Upper lobe of right lung (tissue), 1 donor: ENCODE data around the gene OR2L2. TPM values are rescaled to one million over a fixed set of nuclear protein-coding genes. Genes with fewer than 3 reads are reported as not detected.

Experiments used
- ATAC-seq: fragments of 200-7000 bp; cut with Tn5 transposase; one replicate; pipeline ENCODE4 v1.9.1; 2020; ENCODE audit warnings: mild to moderate bottlenecking, moderate library complexity
- DNase-seq: peaks from one replicate; pipeline ENCODE4 v3.0.0-alpha.2; 2020
- H3K27ac ChIP-seq: fragments of 200-600 bp; one replicate; pipeline ENCODE4 v1.8.0; 2022
- H3K27me3 ChIP-seq: fragments of 200-600 bp; one replicate; pipeline ENCODE4 v1.8.0; 2022; ENCODE audit warnings: mild to moderate bottlenecking
- H3K36me3 ChIP-seq: fragments of 200-600 bp; one replicate; pipeline ENCODE4 v1.8.0; 2022
- H3K4me1 ChIP-seq: fragments of 200-600 bp; one replicate; pipeline ENCODE4 v1.8.0; 2022
- H3K4me3 ChIP-seq: fragments of 200-600 bp; one replicate; pipeline ENCODE4 v1.8.0; 2022; ENCODE audit warnings: mild to moderate bottlenecking
- H3K9me3 ChIP-seq: fragments of 200-600 bp; one replicate; pipeline ENCODE4 v1.8.0; 2022
- intact Hi-C: fragments of 100-400 bp; cut with DNase I; formaldehyde crosslinking; loops from one replicate; pipeline ENCODE4 v1.11.0; 2022
- total RNA-seq: library from RNA; stranded (reverse); fragmentation: NEBNext Ultra II Directional; extraction: Animal tissue kit (Norgen Biotek cat#: 25700); gene quantifications from one replicate; pipeline ENCODE4 v1.2.1, GENCODE V29; 2021
- TF ChIP-seq, protein P1 (sequence below): fragments of 200-600 bp; IDR thresholded peaks from one replicate; pipeline ENCODE4 v1.8.0; 2022; ENCODE audit warnings: antibody characterized with exemption
- donor health status: DM: no; HTN: yes; CAD: no; lungs with severe emphysema.

Gene OR2L2
- total RNA-seq, 1 donor from 2014 or later = 0.14 TPM

DNA sequence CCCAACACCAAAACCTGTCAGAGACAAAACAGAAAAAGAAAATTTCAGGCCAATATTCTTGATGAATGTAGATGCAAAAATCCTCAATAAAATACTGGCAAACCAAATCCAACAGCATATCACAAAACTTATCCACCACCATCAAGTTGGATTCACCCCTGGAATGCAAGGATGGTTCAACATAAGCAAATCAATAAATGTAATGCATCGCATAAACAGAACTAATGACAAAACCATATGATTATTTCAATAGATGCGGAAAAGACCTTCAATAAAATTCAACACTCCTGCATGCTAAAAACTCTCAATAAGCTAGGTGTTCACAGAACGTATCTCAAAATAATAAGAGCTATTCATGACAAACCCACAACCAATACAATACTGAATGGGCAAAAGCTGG lies 20.2 kb upstream of the OR2L2 start:
- Histone ChIP-seq H3K4me1 (no peaks in the 10 kb centered on the region), H3K9me3 (peaks cover 11% of the 10 kb centered on the region), H3K36me3 (no peaks in the 10 kb centered on the region), H3K27me3 (no peaks in the 10 kb centered on the region), H3K4me3 (no peak overlapping the region), H3K27ac (no peak overlapping the region)
- TF ChIP-seq, protein P1, sequence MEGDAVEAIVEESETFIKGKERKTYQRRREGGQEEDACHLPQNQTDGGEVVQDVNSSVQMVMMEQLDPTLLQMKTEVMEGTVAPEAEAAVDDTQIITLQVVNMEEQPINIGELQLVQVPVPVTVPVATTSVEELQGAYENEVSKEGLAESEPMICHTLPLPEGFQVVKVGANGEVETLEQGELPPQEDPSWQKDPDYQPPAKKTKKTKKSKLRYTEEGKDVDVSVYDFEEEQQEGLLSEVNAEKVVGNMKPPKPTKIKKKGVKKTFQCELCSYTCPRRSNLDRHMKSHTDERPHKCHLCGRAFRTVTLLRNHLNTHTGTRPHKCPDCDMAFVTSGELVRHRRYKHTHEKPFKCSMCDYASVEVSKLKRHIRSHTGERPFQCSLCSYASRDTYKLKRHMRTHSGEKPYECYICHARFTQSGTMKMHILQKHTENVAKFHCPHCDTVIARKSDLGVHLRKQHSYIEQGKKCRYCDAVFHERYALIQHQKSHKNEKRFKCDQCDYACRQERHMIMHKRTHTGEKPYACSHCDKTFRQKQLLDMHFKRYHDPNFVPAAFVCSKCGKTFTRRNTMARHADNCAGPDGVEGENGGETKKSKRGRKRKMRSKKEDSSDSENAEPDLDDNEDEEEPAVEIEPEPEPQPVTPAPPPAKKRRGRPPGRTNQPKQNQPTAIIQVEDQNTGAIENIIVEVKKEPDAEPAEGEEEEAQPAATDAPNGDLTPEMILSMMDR = no peak
- ATAC-seq (no peak), DNase-seq (no peak)
- intact Hi-C loops = no loop called here

DNA sequence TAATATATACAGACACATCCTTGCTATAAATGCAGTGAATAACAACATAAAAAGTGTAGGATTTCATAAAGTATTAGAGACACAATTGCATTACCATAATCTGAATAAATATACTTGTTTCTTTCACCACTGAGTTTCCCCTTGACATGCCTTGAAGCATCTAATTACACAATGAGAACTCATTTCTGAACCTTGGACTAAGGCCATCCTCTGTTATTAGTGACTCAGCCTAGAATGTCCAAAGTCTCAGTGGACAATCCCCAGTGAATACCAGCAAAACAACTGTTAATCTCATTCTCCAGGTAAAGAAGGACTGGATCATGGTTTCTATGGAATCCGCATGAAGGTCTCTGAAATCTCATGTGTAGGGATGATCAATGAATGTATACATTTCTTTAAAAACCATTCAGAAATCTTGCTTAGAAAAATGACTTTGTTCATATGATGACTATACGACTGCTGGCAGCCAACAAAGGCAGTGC lies 16.6 kb upstream of the OR2L2 start, which contains the start of gene OR2L5:
Gene OR2L5 (plus strand): TSS at position 432 of the 482 bp plus-strand sequence. CDS start 8,288 bp downstream, outside the sequence.
- Histone ChIP-seq H3K27ac (no peak within 1 kb of the TSS), H3K36me3 (no peaks in the 10 kb centered on the region), H3K9me3 (peaks cover 11% of the 10 kb centered on the region), H3K4me3 (no peak within 1 kb of the TSS), H3K4me1 (no peaks in the 10 kb centered on the region), H3K27me3 (no peaks in the 10 kb centered on the region)
- DNase-seq (no peak), ATAC-seq (no peak)
- intact Hi-C loops = no loop called here
- TF ChIP-seq, protein P1 = no peak

DNA sequence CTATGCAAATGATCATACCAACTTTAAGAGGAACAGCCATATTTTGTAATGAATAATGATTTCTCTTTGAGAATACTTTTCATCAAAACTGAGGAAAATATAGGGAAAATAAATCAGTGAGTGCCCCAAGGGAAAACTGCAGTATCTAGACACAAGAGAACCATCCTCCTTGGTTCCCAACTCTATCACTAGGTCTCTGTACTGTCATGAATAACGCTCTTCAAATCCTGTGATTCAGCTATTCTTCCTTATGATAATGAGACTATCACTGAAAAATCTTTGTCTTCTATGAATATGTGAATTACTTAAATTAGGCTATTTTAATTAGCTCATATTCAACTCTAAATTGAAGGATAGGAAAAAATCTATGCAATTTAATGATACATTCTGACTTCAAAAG lies 14.1 kb upstream of the OR2L2 start:
- Histone ChIP-seq H3K27me3 (no peaks in the 10 kb centered on the region), H3K36me3 (no peaks in the 10 kb centered on the region), H3K27ac (no peak overlapping the region), H3K9me3 (peaks cover 4% of the 10 kb centered on the region), H3K4me3 (no peak overlapping the region), H3K4me1 (no peaks in the 10 kb centered on the region)
- no peak for DNase-seq
- ATAC-seq = no peak
- intact Hi-C loops = no loop called here
- TF ChIP-seq, protein P1 = no peak

DNA sequence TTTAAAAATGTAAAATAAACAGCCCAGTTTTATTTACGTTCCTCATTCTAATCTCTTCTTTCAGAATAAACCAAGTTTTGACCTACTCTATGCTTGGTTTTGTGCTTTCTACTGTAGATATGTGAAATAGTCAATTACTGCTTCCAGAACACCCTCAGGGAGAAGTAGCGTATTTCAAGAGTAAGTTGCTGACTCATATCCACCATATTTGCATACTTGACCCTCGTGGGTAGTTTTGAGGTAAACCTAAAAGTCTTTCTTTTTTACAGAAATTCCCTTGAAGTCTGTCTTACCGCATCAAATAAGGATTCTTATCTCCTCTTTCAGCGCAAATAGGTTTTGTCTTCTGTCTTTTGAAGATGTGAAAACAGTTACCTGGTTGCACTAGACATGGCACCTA lies 15.3 kb downstream of the OR2L2 start:
- Histone ChIP-seq H3K27me3 (no peaks in the 10 kb centered on the region), H3K36me3 (no peaks in the 10 kb centered on the region), H3K4me3 (no peak overlapping the region), H3K4me1 (no peaks in the 10 kb centered on the region), H3K27ac (no peak overlapping the region), H3K9me3 (no peaks in the 10 kb centered on the region)
- intact Hi-C loops = no loop called here
- DNase-seq = no peak
- ATAC-seq = no peak
- TF ChIP-seq, protein P1 = no peak

DNA sequence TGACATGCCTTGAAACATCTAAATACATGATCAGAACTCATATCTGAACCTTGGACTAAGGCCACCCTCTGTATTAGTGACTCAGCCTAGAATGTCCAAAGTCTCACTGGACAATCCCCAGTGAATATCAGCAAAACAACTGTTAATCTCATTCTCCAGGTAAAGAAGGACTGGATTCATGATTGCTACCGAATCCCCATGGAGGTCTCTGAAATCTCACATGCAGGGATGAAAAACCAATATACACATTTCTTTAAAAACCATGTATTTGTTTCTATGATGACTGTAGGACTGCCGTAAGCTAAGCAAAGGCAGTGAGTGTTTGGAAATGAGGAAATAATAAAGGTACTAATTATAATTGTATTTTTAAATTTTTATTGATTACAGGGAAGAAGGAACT lies 16.7 kb downstream of the OR2L2 start, which contains the start of gene OR2L3:
Gene OR2L3 (plus strand): TSS at position 301 of the 400 bp plus-strand sequence. CDS start 13,846 bp downstream, outside the sequence.
- Histone ChIP-seq H3K4me1 (no peaks in the 10 kb centered on the region), H3K27me3 (no peaks in the 10 kb centered on the region), H3K9me3 (no peaks in the 10 kb centered on the region), H3K27ac (no peak within 1 kb of the TSS), H3K36me3 (no peaks in the 10 kb centered on the region), H3K4me3 (no peak within 1 kb of the TSS)
- DNase-seq = no peak
- TF ChIP-seq, protein P1 = no peak
- intact Hi-C loops = no loop called here
- no peak for ATAC-seq

DNA sequence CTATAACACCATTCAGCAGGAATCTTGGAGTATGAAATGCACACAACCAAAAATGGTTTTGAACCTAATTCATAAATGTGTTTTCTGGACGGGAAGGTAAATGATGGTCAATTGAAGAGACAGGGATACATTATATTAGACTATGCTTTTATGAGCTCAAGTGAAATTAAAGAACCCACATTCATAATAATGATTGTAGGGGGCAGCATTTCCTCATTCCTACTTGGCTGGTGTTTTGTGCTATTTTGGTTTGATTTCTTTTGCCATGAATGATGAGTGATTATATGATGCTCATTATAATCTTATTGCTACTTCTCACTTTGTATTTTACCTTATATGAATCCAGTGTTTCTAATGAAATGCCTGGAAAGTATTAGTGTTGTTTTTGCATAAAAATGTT lies 17.1 kb downstream of the OR2L2 start:
- H3K4me1 ChIP-seq = no peaks in the 10 kb centered on the region
- H3K4me3 ChIP-seq = no peak overlapping the region
- H3K36me3 ChIP-seq = no peaks in the 10 kb centered on the region
- no peaks in the 10 kb centered on the region for H3K27me3 ChIP-seq
- intact Hi-C loops = no loop called here
- no peaks in the 10 kb centered on the region for H3K9me3 ChIP-seq
- no peak for DNase-seq
- no peak for ATAC-seq
- TF ChIP-seq, protein P1 = no peak
- no peak overlapping the region for H3K27ac ChIP-seq
